ENCODE results near the gene SDCBP2.

Gene SDCBP2

DNA sequence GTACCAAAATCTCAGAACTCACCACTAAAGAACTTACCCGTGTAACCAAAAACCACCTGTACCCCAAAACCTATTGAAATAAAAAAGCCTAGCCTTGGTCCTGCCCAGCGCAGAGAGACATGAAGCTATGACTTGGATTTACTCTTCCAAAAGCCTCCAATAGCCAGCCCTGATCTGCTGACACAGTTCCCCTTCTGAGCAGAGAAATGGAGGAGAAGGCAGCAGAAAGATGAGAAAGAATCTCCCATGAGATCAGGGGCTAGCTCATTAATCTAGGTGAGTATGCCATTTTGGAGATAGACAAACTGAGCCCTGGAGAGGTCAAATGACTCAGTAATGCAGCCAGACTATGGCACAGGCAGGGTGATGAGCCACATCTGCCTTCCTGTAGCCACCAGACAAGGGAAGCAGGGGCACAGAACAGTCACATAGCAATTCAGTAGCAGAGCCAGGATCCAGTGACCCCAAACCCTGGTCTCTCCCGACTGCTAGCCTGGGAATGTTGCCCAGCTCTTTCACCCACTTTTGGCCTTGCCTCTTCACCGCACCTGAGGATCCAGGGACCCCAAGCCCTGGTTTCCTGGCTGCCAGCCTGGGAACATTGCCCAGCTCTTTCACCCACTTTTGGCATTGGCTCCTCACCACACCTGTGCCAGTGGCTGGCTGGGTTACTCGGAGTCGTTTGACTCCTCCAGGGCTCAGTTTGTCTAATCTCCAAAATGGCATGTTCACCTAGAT lies 7.2 kb upstream of the SDCBP2 start:
- Histone ChIP-seq H3K36me3 (ENCODE audit: control insufficient read depth, insufficient read depth, low read length) (peaks cover 8% of the 10 kb centered on the region), H3K4me3 (replicated peaks; ENCODE audit: low read depth, low read length) (no peak overlapping the region), H3K27me3 (replicated peaks; ENCODE audit: control insufficient read depth, insufficient read depth, low read length) (no peaks in the 10 kb centered on the region)
- TF ChIP-seq, protein P1, sequence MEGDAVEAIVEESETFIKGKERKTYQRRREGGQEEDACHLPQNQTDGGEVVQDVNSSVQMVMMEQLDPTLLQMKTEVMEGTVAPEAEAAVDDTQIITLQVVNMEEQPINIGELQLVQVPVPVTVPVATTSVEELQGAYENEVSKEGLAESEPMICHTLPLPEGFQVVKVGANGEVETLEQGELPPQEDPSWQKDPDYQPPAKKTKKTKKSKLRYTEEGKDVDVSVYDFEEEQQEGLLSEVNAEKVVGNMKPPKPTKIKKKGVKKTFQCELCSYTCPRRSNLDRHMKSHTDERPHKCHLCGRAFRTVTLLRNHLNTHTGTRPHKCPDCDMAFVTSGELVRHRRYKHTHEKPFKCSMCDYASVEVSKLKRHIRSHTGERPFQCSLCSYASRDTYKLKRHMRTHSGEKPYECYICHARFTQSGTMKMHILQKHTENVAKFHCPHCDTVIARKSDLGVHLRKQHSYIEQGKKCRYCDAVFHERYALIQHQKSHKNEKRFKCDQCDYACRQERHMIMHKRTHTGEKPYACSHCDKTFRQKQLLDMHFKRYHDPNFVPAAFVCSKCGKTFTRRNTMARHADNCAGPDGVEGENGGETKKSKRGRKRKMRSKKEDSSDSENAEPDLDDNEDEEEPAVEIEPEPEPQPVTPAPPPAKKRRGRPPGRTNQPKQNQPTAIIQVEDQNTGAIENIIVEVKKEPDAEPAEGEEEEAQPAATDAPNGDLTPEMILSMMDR (IDR thresholded peaks at IDR 0.05; ENCODE audit: insufficient read depth, low read length, poor library complexity, severe bottlenecking), result no peak
- DNase-seq (ENCODE audit: extremely low read depth, insufficient read length), result no peak

DNA sequence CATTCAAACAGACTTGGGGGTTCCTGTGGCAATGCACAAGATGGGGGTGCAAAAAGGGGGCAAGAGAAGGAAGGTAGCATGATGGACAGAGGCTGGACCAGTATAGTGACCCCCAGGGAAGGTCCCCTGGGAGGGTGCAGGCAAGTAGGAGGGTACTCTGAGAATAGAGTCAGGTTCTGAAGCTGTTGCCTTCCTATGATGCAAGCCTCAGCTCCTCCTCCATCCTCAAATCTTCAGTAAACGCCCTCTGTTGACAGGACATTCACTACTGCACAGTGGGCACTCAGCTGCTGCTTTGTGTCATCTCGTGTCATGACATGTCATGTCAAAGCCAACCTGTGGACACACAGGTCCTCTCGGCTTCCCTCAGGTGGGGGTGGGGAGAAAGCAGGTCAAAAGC lies 5.8 kb upstream of the SDCBP2 start:
- Histone ChIP-seq H3K4me3 (replicated peaks; ENCODE audit: low read depth, low read length) (no peak overlapping the region), H3K36me3 (ENCODE audit: control insufficient read depth, insufficient read depth, low read length) (peaks cover 9% of the 10 kb centered on the region), H3K27me3 (replicated peaks; ENCODE audit: control insufficient read depth, insufficient read depth, low read length) (no peaks in the 10 kb centered on the region)
- TF ChIP-seq, protein P1 (IDR thresholded peaks at IDR 0.05; ENCODE audit: insufficient read depth, low read length, poor library complexity, severe bottlenecking), result peak; percentile 13
- no peak for DNase-seq (ENCODE audit: extremely low read depth, insufficient read length)

DNA sequence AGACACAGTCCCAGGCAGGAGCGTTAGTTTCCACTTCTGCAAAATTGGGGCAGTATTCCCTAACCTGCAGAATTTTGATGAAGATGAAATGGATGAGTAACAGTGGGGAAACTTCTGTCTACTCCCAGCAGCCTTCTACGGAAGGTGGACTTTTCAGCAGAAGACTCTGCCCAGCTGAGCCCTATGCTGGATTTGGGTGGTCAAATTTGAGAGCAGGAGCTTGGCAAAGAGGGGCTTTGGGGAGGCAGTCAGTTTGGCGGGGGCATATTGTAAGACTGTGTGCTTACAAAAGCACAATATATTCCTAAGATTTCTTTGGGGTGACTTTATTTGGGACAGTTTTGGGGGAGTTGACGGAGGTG lies 5.4 kb upstream of the SDCBP2 start:
- TF ChIP-seq, protein P1 (IDR thresholded peaks at IDR 0.05; ENCODE audit: insufficient read depth, low read length, poor library complexity, severe bottlenecking), result no peak
- DNase-seq (ENCODE audit: extremely low read depth, insufficient read length), result no peak
- H3K4me3 ChIP-seq (replicated peaks; ENCODE audit: low read depth, low read length), result no peak overlapping the region
- H3K27me3 ChIP-seq (replicated peaks; ENCODE audit: control insufficient read depth, insufficient read depth, low read length), result no peaks in the 10 kb centered on the region
- H3K36me3 ChIP-seq (ENCODE audit: control insufficient read depth, insufficient read depth, low read length), result peaks cover 9% of the 10 kb centered on the region

DNA sequence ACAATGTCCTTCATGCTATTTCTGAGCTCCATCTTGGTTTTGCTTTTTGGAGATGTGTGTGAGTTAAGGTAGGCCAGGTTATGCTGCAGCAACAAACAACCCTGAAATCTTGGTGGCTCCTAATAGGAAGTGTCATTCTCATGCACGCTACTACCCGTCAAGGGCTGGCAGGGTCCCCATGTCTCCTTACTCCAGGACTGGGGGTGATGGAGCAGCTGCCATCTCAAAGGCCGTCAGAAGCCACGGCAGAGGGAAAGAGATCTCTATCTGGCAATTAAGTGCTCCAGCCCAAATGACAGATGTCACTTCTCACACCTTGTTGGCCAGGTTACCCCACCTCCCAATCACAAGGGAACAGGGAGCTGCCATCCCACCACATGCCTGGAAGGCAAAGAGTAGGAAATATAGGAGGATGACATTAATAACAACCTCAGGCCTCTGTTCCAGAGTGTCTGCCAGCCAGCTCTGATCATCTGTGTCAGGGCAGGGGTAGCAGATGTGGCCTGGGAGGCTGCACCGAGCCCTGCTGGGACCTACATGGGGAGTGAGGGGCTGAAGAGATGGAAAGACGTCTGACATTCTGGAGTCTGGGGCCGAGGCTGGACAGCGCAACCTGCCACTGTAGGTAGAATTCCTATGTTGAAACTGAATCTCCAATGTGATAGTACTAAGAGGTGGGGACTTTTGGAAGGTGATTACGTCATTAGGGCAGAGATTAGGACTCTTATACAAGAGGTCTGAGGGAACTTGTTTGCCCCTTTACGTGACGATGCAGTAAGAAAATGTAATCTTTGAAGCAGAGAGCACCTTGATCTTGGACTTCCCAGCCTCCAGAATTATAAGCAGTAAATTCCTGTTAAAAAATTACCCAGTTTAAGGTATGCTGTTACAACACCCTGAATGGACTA lies 4.8 kb upstream of the SDCBP2 start:
- DNase-seq (ENCODE audit: extremely low read depth, insufficient read length), result no peak
- H3K27me3 ChIP-seq (replicated peaks; ENCODE audit: control insufficient read depth, insufficient read depth, low read length), result no peaks in the 10 kb centered on the region
- TF ChIP-seq, protein P1 (IDR thresholded peaks at IDR 0.05; ENCODE audit: insufficient read depth, low read length, poor library complexity, severe bottlenecking), result no peak
- H3K36me3 ChIP-seq (ENCODE audit: control insufficient read depth, insufficient read depth, low read length), result peaks cover 11% of the 10 kb centered on the region
- H3K4me3 ChIP-seq (replicated peaks; ENCODE audit: low read depth, low read length), result no peak overlapping the region

DNA sequence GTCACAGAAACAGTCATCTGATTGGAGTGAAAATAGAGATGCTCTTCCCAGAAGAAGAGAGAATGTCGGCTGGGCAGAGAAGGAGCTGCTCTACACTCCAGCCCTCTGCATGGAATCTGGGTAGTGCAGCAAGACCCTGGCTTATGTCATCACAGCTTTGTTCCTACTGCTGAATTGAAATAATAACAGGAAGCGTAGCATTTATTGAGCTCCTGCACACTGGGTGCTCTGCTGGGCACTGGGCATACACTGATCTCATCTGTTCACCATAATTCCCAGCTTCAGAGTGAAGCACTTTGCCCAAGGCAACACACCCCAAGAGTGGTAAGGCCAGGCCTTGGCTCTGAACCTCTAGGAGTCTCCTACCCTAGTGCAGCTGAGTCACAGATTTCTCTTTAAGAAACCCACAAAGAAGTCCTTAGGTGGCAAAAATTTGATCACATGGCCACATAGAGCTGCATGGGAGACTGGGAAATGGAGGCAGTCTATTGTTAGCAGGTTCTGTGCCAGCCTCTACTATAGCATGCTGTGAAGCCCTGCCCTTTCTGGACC lies 3.9 kb upstream of the SDCBP2 start:
- no peak for DNase-seq (ENCODE audit: extremely low read depth, insufficient read length)
- peaks cover 11% of the 10 kb centered on the region for H3K36me3 ChIP-seq (ENCODE audit: control insufficient read depth, insufficient read depth, low read length)
- no peaks in the 10 kb centered on the region for H3K27me3 ChIP-seq (replicated peaks; ENCODE audit: control insufficient read depth, insufficient read depth, low read length)
- H3K4me3 ChIP-seq (replicated peaks; ENCODE audit: low read depth, low read length), result no peak overlapping the region
- TF ChIP-seq, protein P1 (IDR thresholded peaks at IDR 0.05; ENCODE audit: insufficient read depth, low read length, poor library complexity, severe bottlenecking), result no peak

Data from GM06990 (cell line).